ENCODE data around the gene WDR90.

WDR90 gene

GRCh38 chr16:683396-684070 is 34.4 kb downstream of the WDR90 start:
- TF ChIP-seq, protein P1, sequence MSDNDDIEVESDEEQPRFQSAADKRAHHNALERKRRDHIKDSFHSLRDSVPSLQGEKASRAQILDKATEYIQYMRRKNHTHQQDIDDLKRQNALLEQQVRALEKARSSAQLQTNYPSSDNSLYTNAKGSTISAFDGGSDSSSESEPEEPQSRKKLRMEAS (IDR thresholded peaks at IDR 0.05; ENCODE audit: low read depth, low read length) = no peak
- TF ChIP-seq, protein P2, sequence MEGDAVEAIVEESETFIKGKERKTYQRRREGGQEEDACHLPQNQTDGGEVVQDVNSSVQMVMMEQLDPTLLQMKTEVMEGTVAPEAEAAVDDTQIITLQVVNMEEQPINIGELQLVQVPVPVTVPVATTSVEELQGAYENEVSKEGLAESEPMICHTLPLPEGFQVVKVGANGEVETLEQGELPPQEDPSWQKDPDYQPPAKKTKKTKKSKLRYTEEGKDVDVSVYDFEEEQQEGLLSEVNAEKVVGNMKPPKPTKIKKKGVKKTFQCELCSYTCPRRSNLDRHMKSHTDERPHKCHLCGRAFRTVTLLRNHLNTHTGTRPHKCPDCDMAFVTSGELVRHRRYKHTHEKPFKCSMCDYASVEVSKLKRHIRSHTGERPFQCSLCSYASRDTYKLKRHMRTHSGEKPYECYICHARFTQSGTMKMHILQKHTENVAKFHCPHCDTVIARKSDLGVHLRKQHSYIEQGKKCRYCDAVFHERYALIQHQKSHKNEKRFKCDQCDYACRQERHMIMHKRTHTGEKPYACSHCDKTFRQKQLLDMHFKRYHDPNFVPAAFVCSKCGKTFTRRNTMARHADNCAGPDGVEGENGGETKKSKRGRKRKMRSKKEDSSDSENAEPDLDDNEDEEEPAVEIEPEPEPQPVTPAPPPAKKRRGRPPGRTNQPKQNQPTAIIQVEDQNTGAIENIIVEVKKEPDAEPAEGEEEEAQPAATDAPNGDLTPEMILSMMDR (IDR thresholded peaks at IDR 0.05; ENCODE audit: low read depth, low read length) = no peak
- TF ChIP-seq POLR2A (IDR thresholded peaks at IDR 0.05; ENCODE audit: extremely low read depth, insufficient read length) = no peak
- TF ChIP-seq MYC (IDR thresholded peaks at IDR 0.05; ENCODE audit: low read depth, low read length) = no peak
- H3K4me3 ChIP-seq (ENCODE audit: low read depth, low read length) = peak overlapping the region; percentile 53
- peak; percentile 38 for DNase-seq (ENCODE audit: low read depth)

DNA sequence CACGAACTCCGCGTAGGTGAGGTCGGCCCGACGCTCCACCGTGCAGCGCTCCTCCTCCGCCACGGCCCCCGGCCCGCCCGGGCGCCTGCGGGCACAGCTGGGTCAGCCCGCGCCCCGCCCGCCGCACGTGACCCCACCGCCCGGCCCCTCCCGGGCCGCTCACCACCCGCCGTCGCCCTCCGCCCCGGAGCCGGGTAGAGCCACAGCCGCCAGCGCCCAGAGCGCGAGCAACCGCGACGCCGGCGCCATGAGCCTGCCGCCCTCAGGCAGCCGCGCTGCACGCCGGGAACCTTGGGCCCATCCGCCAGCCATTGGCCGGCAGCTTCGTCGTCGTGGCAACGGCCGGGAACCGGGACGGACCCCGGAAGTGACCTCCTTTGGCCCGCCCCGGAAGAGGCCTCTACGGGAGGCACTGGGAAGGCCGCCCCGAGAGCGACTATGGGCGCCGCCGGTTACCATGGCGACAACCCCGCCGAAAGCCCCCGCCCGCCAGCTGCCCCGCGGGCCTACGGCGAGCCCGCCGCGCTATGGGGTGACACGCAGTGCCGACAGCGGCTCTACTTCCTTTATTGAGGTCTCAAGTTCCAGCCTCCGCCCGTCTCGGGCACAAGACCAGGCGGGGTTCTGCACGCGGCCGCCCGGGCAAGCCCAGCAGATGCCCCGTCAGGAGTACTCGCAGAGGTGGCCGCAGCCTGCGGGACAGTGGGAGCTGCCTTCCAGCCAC is 35.1 kb downstream of the WDR90 start, which contains the start of gene JMJD8:
Gene JMJD8, minus strand, starts transcription at position 264 of the 724 bp plus-strand sequence. Its CDS starts 15 bp downstream, at position 249.
- DNase-seq (ENCODE audit: low read depth) = peak; percentile 94
- TF ChIP-seq, protein P2 (IDR thresholded peaks at IDR 0.05; ENCODE audit: low read depth, low read length) = no peak
- TF ChIP-seq POLR2A (IDR thresholded peaks at IDR 0.05; ENCODE audit: extremely low read depth, insufficient read length) = peak; percentile 75
- TF ChIP-seq, protein P1 (IDR thresholded peaks at IDR 0.05; ENCODE audit: low read depth, low read length) = peak; percentile 18
- TF ChIP-seq MYC (IDR thresholded peaks at IDR 0.05; ENCODE audit: low read depth, low read length) = peak; percentile 65; the same call in 1 of the 2 replicates
- peak within 1 kb of the TSS; percentile 53 for H3K4me3 ChIP-seq (ENCODE audit: low read depth, low read length)

GRCh38 chr16:684961-685696 is 36.0 kb downstream of the WDR90 start:
- peak overlapping the region; percentile 32 for H3K4me3 ChIP-seq (ENCODE audit: low read depth, low read length)
- TF ChIP-seq, protein P2 (IDR thresholded peaks at IDR 0.05; ENCODE audit: low read depth, low read length) = no peak
- TF ChIP-seq, protein P1 (IDR thresholded peaks at IDR 0.05; ENCODE audit: low read depth, low read length) = no peak
- no peak for TF ChIP-seq MYC (IDR thresholded peaks at IDR 0.05; ENCODE audit: low read depth, low read length)
- TF ChIP-seq POLR2A (IDR thresholded peaks at IDR 0.05; ENCODE audit: extremely low read depth, insufficient read length) = no peak
- DNase-seq (ENCODE audit: low read depth) = peak; percentile 57

- peak; percentile 56 for DNase-seq (ENCODE audit: low read depth)
- no peak overlapping the region for H3K4me3 ChIP-seq (ENCODE audit: low read depth, low read length)
- TF ChIP-seq, protein P2 (IDR thresholded peaks at IDR 0.05; ENCODE audit: low read depth, low read length) = peak; percentile 50
- TF ChIP-seq MYC (IDR thresholded peaks at IDR 0.05; ENCODE audit: low read depth, low read length) = peak; percentile 18; the same call in 1 of the 2 replicates
- TF ChIP-seq POLR2A (IDR thresholded peaks at IDR 0.05; ENCODE audit: extremely low read depth, insufficient read length) = no peak
- TF ChIP-seq, protein P1 (IDR thresholded peaks at IDR 0.05; ENCODE audit: low read depth, low read length) = peak; percentile 12; the same call in 1 of the 2 replicates
Measured at GRCh38 chr16:685967-686366, 36.8 kb downstream of the WDR90 start.

- no peak overlapping the region for H3K4me3 ChIP-seq (ENCODE audit: low read depth, low read length)
- no peak for DNase-seq (ENCODE audit: low read depth)
- TF ChIP-seq, protein P1 (IDR thresholded peaks at IDR 0.05; ENCODE audit: low read depth, low read length) = no peak
- TF ChIP-seq MYC (IDR thresholded peaks at IDR 0.05; ENCODE audit: low read depth, low read length) (no peak), POLR2A (IDR thresholded peaks at IDR 0.05; ENCODE audit: extremely low read depth, insufficient read length) (no peak)
- TF ChIP-seq, protein P2 (IDR thresholded peaks at IDR 0.05; ENCODE audit: low read depth, low read length) = no peak
Measured at GRCh38 chr16:686459-687260, 37.5 kb downstream of the WDR90 start.

Measured in NB4 (cell line).